Transverse colon (tissue), 4 donors: Measurements from ENCODE around the gene KRT3.

ENCODE experiments used
- POLR2A ChIP-seq: fragments of 450-650 bp; IDR thresholded peaks from one replicate; pipeline ENCODE4 v1.6.1; 2016; ENCODE audit warnings: antibody characterized with exemption, mild to moderate bottlenecking, moderate library complexity
- POLR2AphosphoS5 ChIP-seq, 3 donors: sonication (generic); formaldehyde crosslinking; IDR thresholded peaks; one replicate each; pipeline ENCODE4 v1.6.1; 2016; ENCODE audit warnings: antibody characterized with exemption in 3 of 3
- TF ChIP-seq, protein P1 (sequence below), 5 experiments: fragments of 200-600 bp in 3 of 5; fragments of 450-650 bp in 2 of 5; sonication (generic) in 3 of 5; IDR thresholded peaks; 1 replicate in 2 of 5; 2 replicates in 3 of 5; pipeline ENCODE4 v1.5.1; 2016 to 2017; ENCODE audit warnings: antibody characterized with exemption in 5 of 5, inconsistent platforms in 3 of 5, mild to moderate bottlenecking in 2 of 5, moderate library complexity in 1 of 5

- TF ChIP-seq, protein P1, sequence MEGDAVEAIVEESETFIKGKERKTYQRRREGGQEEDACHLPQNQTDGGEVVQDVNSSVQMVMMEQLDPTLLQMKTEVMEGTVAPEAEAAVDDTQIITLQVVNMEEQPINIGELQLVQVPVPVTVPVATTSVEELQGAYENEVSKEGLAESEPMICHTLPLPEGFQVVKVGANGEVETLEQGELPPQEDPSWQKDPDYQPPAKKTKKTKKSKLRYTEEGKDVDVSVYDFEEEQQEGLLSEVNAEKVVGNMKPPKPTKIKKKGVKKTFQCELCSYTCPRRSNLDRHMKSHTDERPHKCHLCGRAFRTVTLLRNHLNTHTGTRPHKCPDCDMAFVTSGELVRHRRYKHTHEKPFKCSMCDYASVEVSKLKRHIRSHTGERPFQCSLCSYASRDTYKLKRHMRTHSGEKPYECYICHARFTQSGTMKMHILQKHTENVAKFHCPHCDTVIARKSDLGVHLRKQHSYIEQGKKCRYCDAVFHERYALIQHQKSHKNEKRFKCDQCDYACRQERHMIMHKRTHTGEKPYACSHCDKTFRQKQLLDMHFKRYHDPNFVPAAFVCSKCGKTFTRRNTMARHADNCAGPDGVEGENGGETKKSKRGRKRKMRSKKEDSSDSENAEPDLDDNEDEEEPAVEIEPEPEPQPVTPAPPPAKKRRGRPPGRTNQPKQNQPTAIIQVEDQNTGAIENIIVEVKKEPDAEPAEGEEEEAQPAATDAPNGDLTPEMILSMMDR (IDR thresholded peaks at IDR 0.05), result no peak
- TF ChIP-seq POLR2A (no peak), POLR2AphosphoS5 (IDR thresholded peaks at IDR 0.05) (no peak)
Observed at GRCh38 chr12:52822771-52823510, 27.0 kb upstream of the KRT3 start.
